Ishikawa (cell line): ENCODE results near the gene NAV2.

Experiments
- EGR1 ChIP-seq: IDR thresholded peaks from 2 replicates; pipeline ENCODE4 v1.6.1; 2012
- EP300 ChIP-seq: IDR thresholded peaks from 2 replicates; pipeline ENCODE4 v1.6.1; 2012; ENCODE audit warnings: borderline replicate concordance
- MAX ChIP-seq: IDR thresholded peaks from 2 replicates; pipeline ENCODE4 v1.6.1; 2012
- RAD21 ChIP-seq: IDR thresholded peaks from 2 replicates; pipeline ENCODE4 v1.6.1; 2012; ENCODE audit warnings: low read depth
- REST ChIP-seq: IDR thresholded peaks from 2 replicates; pipeline ENCODE4 v1.6.1; 2012; ENCODE audit warnings: low read depth, mild to moderate bottlenecking

- no peak for TF ChIP-seq MAX
- no peak for TF ChIP-seq EP300
- no peak for TF ChIP-seq RAD21
- no peak for TF ChIP-seq EGR1
- TF ChIP-seq REST: no peak
Observed at GRCh38 chr11:20024172-20024935, 311.7 kb downstream of the NAV2 start.
